Measurements from ENCODE around the gene NEURL3.

The NEURL3 gene

DNA sequence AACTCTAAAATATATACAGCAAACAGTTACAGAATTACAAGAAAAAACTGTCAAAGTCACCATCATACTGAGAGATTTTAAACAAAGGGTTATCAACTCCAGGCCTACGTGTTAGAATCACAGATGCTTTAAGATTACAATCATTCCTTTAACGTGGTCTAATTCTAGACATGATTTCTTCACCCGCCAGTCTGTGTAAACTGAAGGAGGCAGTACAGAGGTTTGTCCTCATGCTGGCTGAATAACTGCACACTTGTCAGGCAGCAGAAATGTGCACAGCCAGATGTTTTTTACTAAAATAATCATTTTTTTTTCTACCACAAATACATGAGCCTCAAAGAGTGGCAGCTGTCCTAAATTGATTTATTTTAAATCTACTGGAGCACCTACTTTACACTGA is 15.5 kb upstream of the NEURL3 start:
- TF ChIP-seq CTCF (IDR thresholded peaks at IDR 0.05; ENCODE audit: control insufficient read depth, insufficient read depth, low read depth, low read length, missing control alignments) = no peak
- DNase-seq (ENCODE audit: low read depth) = no peak
- H3K4me3 ChIP-seq (ENCODE audit: control insufficient read depth, low read depth, low read length) = no peak overlapping the region

GRCh38 chr2:96520231-96520630 is 15.1 kb upstream of the NEURL3 start:
- TF ChIP-seq CTCF (IDR thresholded peaks at IDR 0.05; ENCODE audit: control insufficient read depth, insufficient read depth, low read depth, low read length, missing control alignments) = no peak
- H3K4me3 ChIP-seq (ENCODE audit: control insufficient read depth, low read depth, low read length) = no peak overlapping the region
- DNase-seq (ENCODE audit: low read depth) = no peak

- no peak for DNase-seq (ENCODE audit: low read depth)
- no peak overlapping the region for H3K4me3 ChIP-seq (ENCODE audit: control insufficient read depth, low read depth, low read length)
- TF ChIP-seq CTCF (IDR thresholded peaks at IDR 0.05; ENCODE audit: control insufficient read depth, insufficient read depth, low read depth, low read length, missing control alignments) = no peak
Observed at GRCh38 chr2:96517079-96517478, 11.9 kb upstream of the NEURL3 start.

- H3K4me3 ChIP-seq (ENCODE audit: control insufficient read depth, low read depth, low read length) = no peak overlapping the region
- DNase-seq (ENCODE audit: low read depth) = no peak
- no peak for TF ChIP-seq CTCF (IDR thresholded peaks at IDR 0.05; ENCODE audit: control insufficient read depth, insufficient read depth, low read depth, low read length, missing control alignments)
Observed at GRCh38 chr2:96514521-96514920, 9.4 kb upstream of the NEURL3 start.

DNA sequence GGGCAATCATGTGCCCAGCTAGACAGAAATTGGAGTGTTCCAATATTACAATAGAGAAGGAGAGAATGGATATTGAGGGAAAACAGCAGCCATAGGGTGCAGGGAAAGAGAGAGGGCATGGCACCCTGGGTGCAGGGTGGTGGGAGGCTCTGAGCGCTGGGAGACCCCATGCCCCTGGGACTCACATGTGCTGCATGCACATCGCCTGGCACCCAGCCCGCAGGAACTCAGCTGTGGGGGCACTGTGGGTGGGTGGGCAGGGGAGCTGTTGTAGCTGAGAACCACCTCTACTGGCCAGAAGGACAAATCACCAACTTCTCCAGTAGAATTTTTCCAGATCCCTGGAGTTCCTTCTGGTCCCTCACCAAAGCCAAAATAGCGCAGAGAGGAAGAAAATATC is 7.2 kb upstream of the NEURL3 start:
- H3K4me3 ChIP-seq (ENCODE audit: control insufficient read depth, low read depth, low read length) = no peak overlapping the region
- TF ChIP-seq CTCF (IDR thresholded peaks at IDR 0.05; ENCODE audit: control insufficient read depth, insufficient read depth, low read depth, low read length, missing control alignments) = no peak
- no peak for DNase-seq (ENCODE audit: low read depth)

DNA sequence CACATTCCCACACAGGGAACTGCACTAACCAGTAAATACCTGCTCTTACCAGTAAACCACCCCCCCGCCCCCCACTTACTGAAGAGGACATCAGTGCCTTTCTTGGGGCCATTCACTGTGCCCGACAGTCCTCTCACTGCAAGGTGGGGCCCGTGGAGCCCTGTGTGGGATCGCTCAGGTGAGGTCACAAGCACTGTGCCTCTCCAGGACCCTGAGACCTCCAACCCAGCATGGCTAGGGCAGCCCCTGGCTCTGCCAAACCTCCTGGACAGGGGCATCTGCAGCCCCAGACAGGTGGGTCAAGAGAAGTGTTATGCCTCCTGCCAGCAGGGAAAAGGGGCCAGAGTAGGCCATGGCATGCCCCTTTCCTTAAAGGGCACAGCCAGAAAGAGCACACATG is 6.7 kb upstream of the NEURL3 start:
- no peak for DNase-seq (ENCODE audit: low read depth)
- H3K4me3 ChIP-seq (ENCODE audit: control insufficient read depth, low read depth, low read length) = no peak overlapping the region
- no peak for TF ChIP-seq CTCF (IDR thresholded peaks at IDR 0.05; ENCODE audit: control insufficient read depth, insufficient read depth, low read depth, low read length, missing control alignments)

Measured in AG09309 (cell line).